Lung (tissue), 12 donors: ENCODE data around the gene LRP1B. TPM values are rescaled to one million over a fixed set of nuclear protein-coding genes. Genes with fewer than 3 reads are reported as not detected.

Experiments used
- ATAC-seq: fragments of 200-7000 bp; cut with Tn5 transposase; one replicate; pipeline ENCODE4 v1.9.1; 2020; ENCODE audit warnings: moderate number of reproducible peaks; ENCODE audit not compliant: insufficient read depth, low FRiP score
- DNase-seq, 3 donors: peaks; one replicate each; pipeline ENCODE4 v3.0.0-alpha.2; 2013 to 2017
- H3K27ac ChIP-seq, 2 donors: one replicate each; pipeline ENCODE4 v1.5.1; 2013; ENCODE audit warnings: mild to moderate bottlenecking in 2 of 2, moderate library complexity in 2 of 2, control low read depth in 1 of 2, inconsistent platforms in 1 of 2, low read depth in 1 of 2, low read length in 1 of 2
- H3K27me3 ChIP-seq, 3 donors: one replicate each; pipeline ENCODE4 v1.5.1; 2013; ENCODE audit warnings: low read length in 2 of 3; ENCODE audit not compliant: control insufficient read depth in 3 of 3, insufficient read depth in 3 of 3
- H3K36me3 ChIP-seq, 4 donors: one replicate each; pipeline ENCODE4 v1.5.1; 2013; ENCODE audit warnings: low read length in 4 of 4, mild to moderate bottlenecking in 1 of 4, moderate library complexity in 1 of 4; ENCODE audit not compliant: control insufficient read depth in 4 of 4, insufficient read depth in 4 of 4
- H3K4me1 ChIP-seq, 5 donors: one replicate each; pipeline ENCODE4 v1.5.1; 2013; ENCODE audit warnings: low read length in 5 of 5, mild to moderate bottlenecking in 2 of 5, moderate library complexity in 1 of 5; ENCODE audit not compliant: control insufficient read depth in 5 of 5, insufficient read depth in 5 of 5
- H3K4me3 ChIP-seq: one replicate; pipeline ENCODE4 v1.5.1; 2013; ENCODE audit warnings: mild to moderate bottlenecking, control low read depth, moderate library complexity
- H3K9ac ChIP-seq, 2 donors: one replicate each; pipeline ENCODE4 v1.5.1; 2013; ENCODE audit warnings: low read length in 2 of 2, control low read depth in 1 of 2; ENCODE audit not compliant: insufficient read depth in 1 of 2
- H3K9me3 ChIP-seq, 4 donors: one replicate each; pipeline ENCODE4 v1.5.1; 2013; ENCODE audit warnings: low read length in 3 of 4, mild to moderate bottlenecking in 1 of 4, moderate library complexity in 1 of 4; ENCODE audit not compliant: control insufficient read depth in 4 of 4, insufficient read depth in 3 of 4
- CTCF ChIP-seq: IDR thresholded peaks from 2 replicates; pipeline ENCODE4 v1.5.1; 2012; ENCODE audit warnings: mild to moderate bottlenecking; ENCODE audit errors: control extremely low read depth, extremely low read depth
- WGBS, 2 donors: extraction: QIAGEN DNeasy Blood & Tissue Kit; methylation state at CpG; one replicate each; pipeline ENCODE4 v1.1.7; 2013; 5-methylcytosine and 5-hydroxymethylcytosine counted together
- polyA plus RNA-seq, 2 donors: library from polyadenylated mRNA; stranded (reverse); fragments of 200-250 nt; gene quantifications; one replicate each; pipeline ENCODE4 v1.2.1, GENCODE V29; 2013
- total RNA-seq, 2 donors: library from RNA; depleted of rRNA in 1 of 2; stranded (reverse); fragments of >200 nt in 1 of 2; gene quantifications; one replicate each; pipeline ENCODE4 v1.2.1, GENCODE V29; 2014 to 2021
- donor health status: control.
- donor health status: control.
- donor health status: Bipolar disorder and iron deficiency.
- donor health status: healthy.
- donor health status: DM: yes; HTN: yes; CAD: no.

The LRP1B gene
- total and polyA plus RNA-seq, 4 donors: 0.01 to 6.5 (median 0.16) TPM

DNA sequence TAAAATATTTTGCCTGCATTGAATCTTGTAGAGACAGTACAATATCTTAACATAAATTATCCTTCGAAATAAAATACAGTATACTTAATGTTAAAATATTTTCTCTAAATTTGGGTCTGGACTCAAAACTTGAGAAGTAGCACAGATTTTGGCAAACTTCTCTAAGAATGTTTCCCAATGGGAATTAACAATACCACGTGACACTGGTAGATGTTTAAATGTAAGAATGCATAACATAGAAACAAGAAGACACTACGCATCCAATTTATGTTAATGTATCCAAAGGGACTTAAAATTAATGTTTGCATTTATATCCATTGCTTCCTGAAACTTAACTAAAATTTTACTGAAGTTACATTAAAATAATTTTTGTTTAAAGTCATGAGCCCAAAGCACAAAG is 1460.9 kb downstream of the LRP1B start:
- Histone ChIP-seq H3K9ac (no peak overlapping the region), H3K9me3 (no peaks in the 10 kb centered on the region), H3K27me3 (no peaks in the 10 kb centered on the region), H3K4me1 (peaks cover 0 to 3% (median 0%) of the 10 kb centered on the region in 5 donors), H3K36me3 (no peaks in the 10 kb centered on the region), H3K27ac (no peak overlapping the region), H3K4me3 (no peak overlapping the region)
- no peak for ATAC-seq
- no peak for DNase-seq
- 83 to 85% methylated on average over 3 of the region's 3 CpGs for WGBS, 2 donors
- no peak for TF ChIP-seq CTCF

GRCh38 chr2:140667203-140667602 is 1463.6 kb downstream of the LRP1B start:
- no peak overlapping the region for H3K9ac ChIP-seq
- no peak for ATAC-seq
- H3K27ac ChIP-seq: no peak overlapping the region
- 79 to 94% methylated on average over 2 of the region's 2 CpGs for whole genome bisulfite sequencing, 2 donors
- H3K4me1 ChIP-seq: peaks cover 0 to 4% (median 2%) of the 10 kb centered on the region in 5 donors
- H3K27me3 ChIP-seq: no peaks in the 10 kb centered on the region
- no peak overlapping the region for H3K4me3 ChIP-seq
- no peak for TF ChIP-seq CTCF
- no peaks in the 10 kb centered on the region for H3K36me3 ChIP-seq
- DNase-seq: no peak
- no peaks in the 10 kb centered on the region for H3K9me3 ChIP-seq

GRCh38 chr2:140662504-140662903 is 1468.3 kb downstream of the LRP1B start:
- no peak for DNase-seq
- no peak for TF ChIP-seq CTCF
- no peak overlapping the region for H3K27ac ChIP-seq
- H3K9me3 ChIP-seq: no peaks in the 10 kb centered on the region
- no peak overlapping the region for H3K4me3 ChIP-seq
- no peaks in the 10 kb centered on the region for H3K36me3 ChIP-seq
- H3K4me1 ChIP-seq: peaks cover 0 to 4% (median 2%) of the 10 kb centered on the region in 5 donors
- H3K9ac ChIP-seq: no peak overlapping the region
- 84 to 94% methylated on average over 1 of the region's 1 CpG for WGBS, 2 donors
- ATAC-seq: no peak
- H3K27me3 ChIP-seq: no peaks in the 10 kb centered on the region
